GM12878 (cell line): ENCODE results near the gene SBF2. TPM values are rescaled to one million over a fixed set of nuclear protein-coding genes. Genes with fewer than 3 reads are reported as not detected.

Experiments
- ATAC-seq: fragments of 200-7000 bp; cut with Tn5 transposase; 3 replicates; pipeline ENCODE4 v1.9.1; 2020; ENCODE audit warnings: mild to moderate bottlenecking, moderate library complexity
- BruUV-seq: library from RNA; stranded (reverse); fragments of 400-500 nt; replicated peaks from 2 replicates; lab custom pipeline; 2021; lab: Mats Ljungman, UMichigan
- CTCF ChIA-PET: fragments of 300-600 bp; sonication (Branson Sonifier 250); formaldehyde crosslinking; extraction: SDS; loops from one replicate; lab custom pipeline; 2021; ENCODE audit warnings: inconsistent platforms; lab: Yijun Ruan, JAX
- POLR2A ChIA-PET: fragments of 350-600 bp; formaldehyde crosslinking; extraction: SDS; loops from one replicate; lab custom pipeline; 2021; ENCODE audit warnings: inconsistent platforms; lab: Charles Lee
- RAD21 ChIA-PET: fragments of 300-600 bp; sonication (Branson Sonifier 250); formaldehyde crosslinking; loops from one replicate; lab custom pipeline; 2023; ENCODE audit warnings: antibody characterized with exemption; ENCODE audit not compliant: unreplicated experiment; lab: Charles Lee
- SMC1A ChIA-PET: fragments of 300-600 bp; sonication (Branson Sonifier 250); formaldehyde crosslinking; loops from one replicate; lab custom pipeline; 2023; ENCODE audit not compliant: unreplicated experiment, uncharacterized antibody; lab: Charles Lee
- DNase-seq: peaks from one replicate; pipeline ENCODE4 v3.0.0-alpha.2; 2011; ENCODE audit warnings: low read depth, low spot score
- FAIRE-seq: peaks from 3 replicates; lab custom pipeline; 2011; peaks lifted over from hg19 to GRCh38; lab: Jason Lieb, UNC
- H2AFZ ChIP-seq: 2 replicates; pipeline ENCODE4 v1.6.0; 2011; ENCODE audit warnings: low read depth, low read length, control low read depth; ENCODE audit not compliant: control insufficient read depth
- H3K27ac ChIP-seq: 2 replicates; pipeline ENCODE4 v1.5.1; 2011; ENCODE audit warnings: control low read depth; ENCODE audit not compliant: control insufficient read depth, insufficient read depth
- H3K27me3 ChIP-seq, 2 experiments: replicated peaks in 1 of 2; 2 replicates each; pipeline versions ENCODE4 v1.6.0 to v1.6.1; 2011; ENCODE audit warnings: low read length in 1 of 2; ENCODE audit not compliant: control insufficient read depth in 2 of 2, insufficient read depth in 2 of 2
- H3K36me3 ChIP-seq, 2 experiments: 2 replicates each; pipeline ENCODE4 v1.5.1; 2011; ENCODE audit warnings: low read length in 1 of 2; ENCODE audit not compliant: control insufficient read depth in 2 of 2, insufficient read depth in 2 of 2
- H3K4me1 ChIP-seq: 2 replicates; pipeline ENCODE4 v1.6.1; 2011; ENCODE audit warnings: mild to moderate bottlenecking, low read length, moderate library complexity, mixed read lengths; ENCODE audit not compliant: control insufficient read depth, insufficient read depth
- H3K4me2 ChIP-seq: 2 replicates; pipeline ENCODE4 v1.6.0; 2011; ENCODE audit warnings: control low read depth; ENCODE audit not compliant: control insufficient read depth, insufficient read depth
- H3K4me3 ChIP-seq: fragments of 200-600 bp; sonication (generic); 2 replicates; pipeline ENCODE4 v1.5.1; 2016
- H3K79me2 ChIP-seq: 2 replicates; pipeline ENCODE4 v1.6.0; 2011; ENCODE audit warnings: low read length; ENCODE audit not compliant: control insufficient read depth, insufficient read depth
- H3K9ac ChIP-seq: 2 replicates; pipeline ENCODE4 v1.8.0; 2011; ENCODE audit warnings: low read length, control low read depth, mixed read lengths; ENCODE audit not compliant: control insufficient read depth, insufficient read depth
- H3K9me3 ChIP-seq: replicated peaks from 3 replicates; pipeline ENCODE4 v1.5.1; 2011; ENCODE audit warnings: mild to moderate bottlenecking, low read length; ENCODE audit not compliant: control insufficient read depth, insufficient read depth
- H4K20me1 ChIP-seq: 2 replicates; pipeline ENCODE4 v1.6.0; 2011; ENCODE audit not compliant: control insufficient read depth, insufficient read depth
- IRF3 ChIP-seq: fragments of 450-650 bp; IDR thresholded peaks from 2 replicates; pipeline ENCODE4 v1.6.1; 2014; ENCODE audit warnings: mild to moderate bottlenecking
- ZBTB4 ChIP-seq: fragments of 450-650 bp; formaldehyde crosslinking; IDR thresholded peaks from 2 replicates; pipeline ENCODE4 v1.4.0; 2022; ENCODE audit warnings: mild to moderate bottlenecking, moderate library complexity
- ZNF217 ChIP-seq: fragments of 450-650 bp; IDR thresholded peaks from 2 replicates; pipeline ENCODE4 v1.6.1; 2017; ENCODE audit warnings: antibody characterized with exemption, mild to moderate bottlenecking
- WGBS: methylation state at CpG from one replicate; pipeline ENCODE4 v1.1.6; 2016; ENCODE audit warnings: low lambda C conversion rate; ENCODE audit not compliant: insufficient replicate concordance, insufficient coverage; ENCODE audit errors: missing lambda C conversion rate; 5-methylcytosine and 5-hydroxymethylcytosine counted together
- in situ Hi-C: fragments of 300-500 bp; cut with MboI; formaldehyde crosslinking; loops from 9 replicates; pipeline ENCODE4 v1.14.3; 2018; ENCODE audit warnings: mixed read lengths
- intact Hi-C: fragments of 100-400 bp; cut with micrococcal nuclease; formaldehyde crosslinking; loops from one replicate; pipeline ENCODE4 v1.14.2; 2022; ENCODE audit not compliant: unreplicated experiment
- polyA plus RNA-seq, 11 experiments: library from polyadenylated mRNA; depleted of rRNA in 4 of 11; unstranded in 6 of 11; stranded (reverse) in 5 of 11; fragments of >200 nt; fragmentation: Nextera tagmentation in 4 of 11; fragmentation: Illumina TruSeq in 1 of 11; extraction: Ambion mirVana in 4 of 11; extraction: Trizol in 1 of 11; gene quantifications; 1 replicate in 1 of 11; 2 replicates in 10 of 11; pipeline versions ENCODE4 v1.2.1 to v1.2.3, GENCODE V29; 2011 to 2016; ENCODE audit warnings: inconsistent platforms in 2 of 11, missing spikeins in 2 of 11, low read depth in 1 of 11
- total RNA-seq, 4 experiments: library from RNA; depleted of rRNA in 3 of 4; stranded (reverse); fragments of >200 nt in 3 of 4; fragmentation: Illumina TruSeq in 1 of 4; extraction: Trizol in 1 of 4; gene quantifications; 2 replicates each; pipeline versions ENCODE4 v1.2.1 to v1.2.3, GENCODE V29; 2013 to 2021
- TF ChIP-seq, protein P1 (sequence below): fragments of 450-650 bp; IDR thresholded peaks from 2 replicates; pipeline ENCODE4 v1.6.1; 2017; ENCODE audit warnings: mild to moderate bottlenecking, low read depth, inconsistent platforms; ENCODE audit not compliant: poor library complexity, severe bottlenecking
- TF ChIP-seq, protein P2 (sequence below): IDR thresholded peaks from 2 replicates; pipeline ENCODE4 v1.6.1; 2012; ENCODE audit warnings: improper control_type of control experiment, low read depth, low read length; ENCODE audit not compliant: insufficient replicate concordance
- TF ChIP-seq, protein P3 (sequence below): IDR thresholded peaks from 2 replicates; pipeline ENCODE4 v1.6.1; 2012; ENCODE audit warnings: low read depth, low read length, improper control_type of control experiment

The SBF2 gene
- total and polyA plus RNA-seq, 10 of the 15 experiments (the other 5 are each of a cell fraction or from before 2014, with no cell fraction given): 0.24 to 2.3 (median 1.1) TPM

GRCh38 chr11:9776203-9776602 is 517.8 kb downstream of the SBF2 start:
- CTCF ChIA-PET: no interaction called here
- in situ Hi-C loops: no loop called here

More at GRCh38 chr11:9776203-9776602, 517.8 kb downstream of the SBF2 start:
- Histone ChIP-seq H3K4me1 (no peaks in the 10 kb centered on the region), H3K4me2 (no peak overlapping the region), H3K27me3 (no peaks in the 10 kb centered on the region), H4K20me1 (no peaks in the 10 kb centered on the region), H3K27ac (no peak overlapping the region), H3K4me3 (no peak overlapping the region), H3K79me2 (no peaks in the 10 kb centered on the region), H3K9me3 (no peaks in the 10 kb centered on the region), H3K36me3 (no peaks in the 10 kb centered on the region), H2AFZ (no peak overlapping the region), H3K9ac (no peak overlapping the region)
- RAD21 ChIA-PET: no interaction called here
- DNase-seq (no peak), ATAC-seq (no peak), FAIRE-seq (no peak)
- BruUV-seq: no TSS peak
- SMC1A ChIA-PET: no interaction called here
- WGBS: 48% methylated on average over 1 of the region's 1 CpG
- TF ChIP-seq ZBTB4 (CRISPR knock-in tag): no peak
- TF ChIP-seq, protein P1, sequence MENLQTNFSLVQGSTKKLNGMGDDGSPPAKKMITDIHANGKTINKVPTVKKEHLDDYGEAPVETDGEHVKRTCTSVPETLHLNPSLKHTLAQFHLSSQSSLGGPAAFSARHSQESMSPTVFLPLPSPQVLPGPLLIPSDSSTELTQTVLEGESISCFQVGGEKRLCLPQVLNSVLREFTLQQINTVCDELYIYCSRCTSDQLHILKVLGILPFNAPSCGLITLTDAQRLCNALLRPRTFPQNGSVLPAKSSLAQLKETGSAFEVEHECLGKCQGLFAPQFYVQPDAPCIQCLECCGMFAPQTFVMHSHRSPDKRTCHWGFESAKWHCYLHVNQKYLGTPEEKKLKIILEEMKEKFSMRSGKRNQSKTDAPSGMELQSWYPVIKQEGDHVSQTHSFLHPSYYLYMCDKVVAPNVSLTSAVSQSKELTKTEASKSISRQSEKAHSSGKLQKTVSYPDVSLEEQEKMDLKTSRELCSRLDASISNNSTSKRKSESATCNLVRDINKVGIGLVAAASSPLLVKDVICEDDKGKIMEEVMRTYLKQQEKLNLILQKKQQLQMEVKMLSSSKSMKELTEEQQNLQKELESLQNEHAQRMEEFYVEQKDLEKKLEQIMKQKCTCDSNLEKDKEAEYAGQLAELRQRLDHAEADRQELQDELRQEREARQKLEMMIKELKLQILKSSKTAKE: no peak
- TF ChIP-seq, protein P2, sequence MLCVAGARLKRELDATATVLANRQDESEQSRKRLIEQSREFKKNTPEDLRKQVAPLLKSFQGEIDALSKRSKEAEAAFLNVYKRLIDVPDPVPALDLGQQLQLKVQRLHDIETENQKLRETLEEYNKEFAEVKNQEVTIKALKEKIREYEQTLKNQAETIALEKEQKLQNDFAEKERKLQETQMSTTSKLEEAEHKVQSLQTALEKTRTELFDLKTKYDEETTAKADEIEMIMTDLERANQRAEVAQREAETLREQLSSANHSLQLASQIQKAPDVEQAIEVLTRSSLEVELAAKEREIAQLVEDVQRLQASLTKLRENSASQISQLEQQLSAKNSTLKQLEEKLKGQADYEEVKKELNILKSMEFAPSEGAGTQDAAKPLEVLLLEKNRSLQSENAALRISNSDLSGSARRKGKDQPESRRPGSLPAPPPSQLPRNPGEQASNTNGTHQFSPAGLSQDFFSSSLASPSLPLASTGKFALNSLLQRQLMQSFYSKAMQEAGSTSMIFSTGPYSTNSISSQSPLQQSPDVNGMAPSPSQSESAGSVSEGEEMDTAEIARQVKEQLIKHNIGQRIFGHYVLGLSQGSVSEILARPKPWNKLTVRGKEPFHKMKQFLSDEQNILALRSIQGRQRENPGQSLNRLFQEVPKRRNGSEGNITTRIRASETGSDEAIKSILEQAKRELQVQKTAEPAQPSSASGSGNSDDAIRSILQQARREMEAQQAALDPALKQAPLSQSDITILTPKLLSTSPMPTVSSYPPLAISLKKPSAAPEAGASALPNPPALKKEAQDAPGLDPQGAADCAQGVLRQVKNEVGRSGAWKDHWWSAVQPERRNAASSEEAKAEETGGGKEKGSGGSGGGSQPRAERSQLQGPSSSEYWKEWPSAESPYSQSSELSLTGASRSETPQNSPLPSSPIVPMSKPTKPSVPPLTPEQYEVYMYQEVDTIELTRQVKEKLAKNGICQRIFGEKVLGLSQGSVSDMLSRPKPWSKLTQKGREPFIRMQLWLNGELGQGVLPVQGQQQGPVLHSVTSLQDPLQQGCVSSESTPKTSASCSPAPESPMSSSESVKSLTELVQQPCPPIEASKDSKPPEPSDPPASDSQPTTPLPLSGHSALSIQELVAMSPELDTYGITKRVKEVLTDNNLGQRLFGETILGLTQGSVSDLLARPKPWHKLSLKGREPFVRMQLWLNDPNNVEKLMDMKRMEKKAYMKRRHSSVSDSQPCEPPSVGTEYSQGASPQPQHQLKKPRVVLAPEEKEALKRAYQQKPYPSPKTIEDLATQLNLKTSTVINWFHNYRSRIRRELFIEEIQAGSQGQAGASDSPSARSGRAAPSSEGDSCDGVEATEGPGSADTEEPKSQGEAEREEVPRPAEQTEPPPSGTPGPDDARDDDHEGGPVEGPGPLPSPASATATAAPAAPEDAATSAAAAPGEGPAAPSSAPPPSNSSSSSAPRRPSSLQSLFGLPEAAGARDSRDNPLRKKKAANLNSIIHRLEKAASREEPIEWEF: no peak
- TF ChIP-seq IRF3: no peak
- no peak for TF ChIP-seq ZNF217
- TF ChIP-seq, protein P3, sequence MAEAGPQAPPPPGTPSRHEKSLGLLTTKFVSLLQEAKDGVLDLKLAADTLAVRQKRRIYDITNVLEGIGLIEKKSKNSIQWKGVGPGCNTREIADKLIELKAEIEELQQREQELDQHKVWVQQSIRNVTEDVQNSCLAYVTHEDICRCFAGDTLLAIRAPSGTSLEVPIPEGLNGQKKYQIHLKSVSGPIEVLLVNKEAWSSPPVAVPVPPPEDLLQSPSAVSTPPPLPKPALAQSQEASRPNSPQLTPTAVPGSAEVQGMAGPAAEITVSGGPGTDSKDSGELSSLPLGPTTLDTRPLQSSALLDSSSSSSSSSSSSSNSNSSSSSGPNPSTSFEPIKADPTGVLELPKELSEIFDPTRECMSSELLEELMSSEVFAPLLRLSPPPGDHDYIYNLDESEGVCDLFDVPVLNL: no peak
- intact Hi-C loops: no loop called here
- POLR2A ChIA-PET: no interaction called here
